ENCODE data around the gene MPV17L2. TPM values are rescaled to one million over a fixed set of nuclear protein-coding genes. Genes with fewer than 3 reads are reported as not detected.

Gene MPV17L2
- total and polyA plus RNA-seq, 12 donors, result 10.3 to 47.4 (median 24.2) TPM

DNA sequence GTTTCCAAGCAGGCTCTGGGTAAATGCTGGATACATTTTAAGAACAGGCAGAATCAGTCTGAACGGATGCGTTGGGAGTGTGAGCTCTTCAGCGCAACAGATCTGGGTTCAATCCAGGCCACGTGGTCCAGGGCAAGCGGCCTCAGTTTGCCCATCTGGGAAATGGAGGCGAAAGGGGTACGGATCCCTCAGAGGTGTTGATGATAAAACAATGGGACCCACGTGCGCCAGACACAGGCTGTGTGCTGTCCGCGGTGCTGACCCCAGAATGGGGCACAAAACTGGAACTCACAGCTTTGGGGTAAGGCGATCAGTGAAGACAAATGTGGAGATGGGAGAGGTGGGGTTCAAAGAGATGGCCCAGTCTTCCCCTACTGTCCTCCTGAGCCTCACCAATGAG lies 46.3 kb downstream of the MPV17L2 start:
- Histone ChIP-seq H3K9me3 (replicated peaks in 1 of 3) (no peaks in the 10 kb centered on the region), H3K27ac (no peak overlapping the region), H3K27me3 (peaks cover 10% of the 10 kb centered on the region), H3K36me3 (replicated peaks in 1 of 2) (no peaks in the 10 kb centered on the region), H3K4me1 (replicated peaks in 1 of 2) (no peaks in the 10 kb centered on the region), H3K4me3 (no peak overlapping the region)
- no peak for DNase-seq
- intact Hi-C loops (cut with DNase I), result no loop called here
- TF ChIP-seq, protein P1, sequence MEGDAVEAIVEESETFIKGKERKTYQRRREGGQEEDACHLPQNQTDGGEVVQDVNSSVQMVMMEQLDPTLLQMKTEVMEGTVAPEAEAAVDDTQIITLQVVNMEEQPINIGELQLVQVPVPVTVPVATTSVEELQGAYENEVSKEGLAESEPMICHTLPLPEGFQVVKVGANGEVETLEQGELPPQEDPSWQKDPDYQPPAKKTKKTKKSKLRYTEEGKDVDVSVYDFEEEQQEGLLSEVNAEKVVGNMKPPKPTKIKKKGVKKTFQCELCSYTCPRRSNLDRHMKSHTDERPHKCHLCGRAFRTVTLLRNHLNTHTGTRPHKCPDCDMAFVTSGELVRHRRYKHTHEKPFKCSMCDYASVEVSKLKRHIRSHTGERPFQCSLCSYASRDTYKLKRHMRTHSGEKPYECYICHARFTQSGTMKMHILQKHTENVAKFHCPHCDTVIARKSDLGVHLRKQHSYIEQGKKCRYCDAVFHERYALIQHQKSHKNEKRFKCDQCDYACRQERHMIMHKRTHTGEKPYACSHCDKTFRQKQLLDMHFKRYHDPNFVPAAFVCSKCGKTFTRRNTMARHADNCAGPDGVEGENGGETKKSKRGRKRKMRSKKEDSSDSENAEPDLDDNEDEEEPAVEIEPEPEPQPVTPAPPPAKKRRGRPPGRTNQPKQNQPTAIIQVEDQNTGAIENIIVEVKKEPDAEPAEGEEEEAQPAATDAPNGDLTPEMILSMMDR (IDR thresholded peaks at IDR 0.05), result no peak
- no peak for TF ChIP-seq POLR2A (IDR thresholded peaks at IDR 0.05)
- WGBS, 4 donors, result 24 to 32% (median 30%) methylated on average over 12 of the region's 12 CpGs

DNA sequence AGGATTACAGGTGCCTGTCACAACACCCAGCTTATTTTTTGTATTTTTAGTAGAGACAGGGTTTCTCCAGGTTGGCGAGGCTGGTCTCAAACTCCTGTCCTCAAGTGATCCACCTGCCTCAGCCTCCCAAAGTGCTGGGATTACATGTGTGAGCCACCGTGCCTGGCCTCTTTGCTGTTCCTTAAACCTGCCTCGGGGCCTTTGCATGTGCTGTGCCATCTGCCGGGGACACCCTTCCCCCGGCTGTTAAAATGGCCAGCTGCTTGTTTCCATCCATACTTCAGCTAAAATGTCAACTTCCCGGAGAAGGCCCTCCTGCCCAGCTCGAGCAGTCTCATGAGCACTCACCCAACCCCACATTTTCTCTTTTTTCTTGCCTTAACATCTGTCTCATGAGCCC lies 52.3 kb downstream of the MPV17L2 start:
- intact Hi-C loops (cut with DNase I), result no loop called here
- no peaks in the 10 kb centered on the region for H3K36me3 ChIP-seq (replicated peaks in 1 of 2)
- no peak for DNase-seq
- H3K9me3 ChIP-seq (replicated peaks in 1 of 3), result no peaks in the 10 kb centered on the region
- H3K4me3 ChIP-seq, result no peak overlapping the region
- no peaks in the 10 kb centered on the region for H3K27me3 ChIP-seq
- 71 to 76% (median 72%) methylated on average over 7 of the region's 7 CpGs for WGBS, 4 donors
- no peak for TF ChIP-seq POLR2A (IDR thresholded peaks at IDR 0.05)
- TF ChIP-seq, protein P1 (IDR thresholded peaks at IDR 0.05), result no peak
- no peaks in the 10 kb centered on the region for H3K4me1 ChIP-seq (replicated peaks in 1 of 2)
- H3K27ac ChIP-seq, result no peak overlapping the region

Small RNA genes within 50 kb of the gene (small RNA-seq; reads per million reads assigned to genes)
- gene IFI30, result 0 reads per million in 2 donors

Other genes starting within 250 kb of the MPV17L2 start
- 1 to 10 TPM in 1 of 9 donors, under 1 TPM in 7, not detected in 1; 0.22 to 2.5 (median 0.70) TPM for gene KCNN1, start 226.1 kb upstream of the MPV17L2 start, total RNA-seq
- gene KCNN1, start 226.1 kb upstream of the MPV17L2 start, polyA plus RNA-seq, result under 1 TPM in 2 of 3 donors, not detected in 1; 0.16 to 0.47 TPM
- gene ARRDC2, start 185.0 kb upstream of the MPV17L2 start, total RNA-seq, result 10 to 100 TPM in 7 of 9 donors, 1 to 10 TPM in 2; 2.5 to 27.4 (median 15.8) TPM
- 10 to 100 TPM in 2 of 3 donors, 1 to 10 TPM in 1; 2.7 to 54.3 (median 20.8) TPM for gene ARRDC2, start 185.0 kb upstream of the MPV17L2 start, polyA plus RNA-seq
- 1 to 10 TPM in 7 of 9 donors, under 1 TPM in 1, not detected in 1; 0.28 to 7.4 (median 2.1) TPM for gene IL12RB1, start 106.3 kb upstream of the MPV17L2 start, total RNA-seq
- 1 to 10 TPM in 2 of 3 donors, under 1 TPM in 1; 0.84 to 1.8 (median 1.1) TPM for gene IL12RB1, start 106.3 kb upstream of the MPV17L2 start, polyA plus RNA-seq
- 10 to 100 TPM in 6 of 9 donors, 1 to 10 TPM in 3; 1.6 to 18.6 (median 11.7) TPM for gene MAST3, start 95.4 kb upstream of the MPV17L2 start, total RNA-seq
- gene MAST3, start 95.4 kb upstream of the MPV17L2 start, polyA plus RNA-seq, result 10 to 100 TPM in 1 of 3 donors, 1 to 10 TPM in 2; 1.8 to 19.1 (median 7.1) TPM
- 100 to 1,000 TPM in 3 of 9 donors, 10 to 100 TPM in 6; 13.7 to 124 (median 79.2) TPM for gene PIK3R2, start 40.1 kb upstream of the MPV17L2 start, total RNA-seq
- 10 to 100 TPM in 2 of 3 donors, 1 to 10 TPM in 1; 6.7 to 21.0 (median 10.8) TPM for gene PIK3R2, start 40.1 kb upstream of the MPV17L2 start, polyA plus RNA-seq
- gene IFI30, start 19.4 kb upstream of the MPV17L2 start, total RNA-seq, result 100 to 1,000 TPM; 103 to 372 (median 169) TPM
- gene IFI30, start 19.4 kb upstream of the MPV17L2 start, polyA plus RNA-seq, result 100 to 1,000 TPM in 2 of 3 donors, 10 to 100 TPM in 1; 99.2 to 268 (median 158) TPM
- 10 to 100 TPM in 3 of 9 donors, 1 to 10 TPM in 6; 2.3 to 32.3 (median 6.6) TPM for gene RAB3A, start 10.8 kb downstream of the MPV17L2 start, total RNA-seq
- 10 to 100 TPM in 1 of 3 donors, 1 to 10 TPM in 2; 4.0 to 16.6 (median 5.8) TPM for gene RAB3A, start 10.8 kb downstream of the MPV17L2 start, polyA plus RNA-seq
- gene PDE4C, start 33.2 kb downstream of the MPV17L2 start, total RNA-seq, result 1 to 10 TPM in 2 of 9 donors, under 1 TPM in 7; 0.11 to 1.7 (median 0.39) TPM
- gene PDE4C, start 33.2 kb downstream of the MPV17L2 start, polyA plus RNA-seq, result 1 to 10 TPM in 1 of 3 donors, under 1 TPM in 1, not detected in 1; 0.77 to 2.4 TPM
- gene IQCN, start 81.2 kb downstream of the MPV17L2 start, total RNA-seq, result 1 to 10 TPM in 8 of 9 donors, under 1 TPM in 1; 0.30 to 5.4 (median 2.7) TPM
- gene IQCN, start 81.2 kb downstream of the MPV17L2 start, polyA plus RNA-seq, result 10 to 100 TPM in 1 of 3 donors, 1 to 10 TPM in 1, under 1 TPM in 1; 0.59 to 45.2 (median 6.0) TPM
- gene JUND, start 88.4 kb downstream of the MPV17L2 start, total RNA-seq, result 100 to 1,000 TPM in 8 of 9 donors, 10 to 100 TPM in 1; 61.9 to 533 (median 350) TPM
- gene JUND, start 88.4 kb downstream of the MPV17L2 start, polyA plus RNA-seq, result 100 to 1,000 TPM in 2 of 3 donors, 10 to 100 TPM in 1; 35.9 to 226 (median 104) TPM
- gene LSM4, start 129.9 kb downstream of the MPV17L2 start, total RNA-seq, result 100 to 1,000 TPM; 107 to 290 (median 169) TPM
- gene LSM4, start 129.9 kb downstream of the MPV17L2 start, polyA plus RNA-seq, result 100 to 1,000 TPM; 105 to 195 (median 120) TPM
- 10 to 100 TPM; 19.0 to 89.2 (median 58.5) TPM for gene PGPEP1, start 147.4 kb downstream of the MPV17L2 start, total RNA-seq
- gene PGPEP1, start 147.4 kb downstream of the MPV17L2 start, polyA plus RNA-seq, result 10 to 100 TPM; 20.3 to 46.1 (median 21.1) TPM
- 10 to 100 TPM in 4 of 9 donors, 1 to 10 TPM in 4, under 1 TPM in 1; 0.90 to 29.2 (median 6.2) TPM for gene GDF15, start 192.9 kb downstream of the MPV17L2 start, total RNA-seq
- gene GDF15, start 192.9 kb downstream of the MPV17L2 start, polyA plus RNA-seq, result 1 to 10 TPM in 2 of 3 donors, under 1 TPM in 1; 0.33 to 5.3 (median 2.6) TPM
- 10 to 100 TPM in 7 of 9 donors, 1 to 10 TPM in 2; 1.5 to 38.2 (median 21.6) TPM for gene LRRC25, start 204.4 kb downstream of the MPV17L2 start, total RNA-seq
- 10 to 100 TPM in 1 of 3 donors, 1 to 10 TPM in 2; 5.1 to 18.4 (median 8.5) TPM for gene LRRC25, start 204.4 kb downstream of the MPV17L2 start, polyA plus RNA-seq
- gene SSBP4, start 226.2 kb downstream of the MPV17L2 start, total RNA-seq, result 100 to 1,000 TPM in 1 of 9 donors, 10 to 100 TPM in 8; 38.9 to 119 (median 69.9) TPM
- 100 to 1,000 TPM in 2 of 3 donors, 1 to 10 TPM in 1; 9.1 to 160 (median 136) TPM for gene SSBP4, start 226.2 kb downstream of the MPV17L2 start, polyA plus RNA-seq
- 100 to 1,000 TPM in 3 of 9 donors, 10 to 100 TPM in 6; 32.3 to 211 (median 66.0) TPM for gene ISYNA1, start 244.9 kb downstream of the MPV17L2 start, total RNA-seq
- 100 to 1,000 TPM in 2 of 3 donors, 1 to 10 TPM in 1; 3.2 to 313 (median 125) TPM for gene ISYNA1, start 244.9 kb downstream of the MPV17L2 start, polyA plus RNA-seq

All from adrenal gland (tissue), 12 donors.